Spleen (tissue), 7 donors: ENCODE results near the gene XAGE1B.
"Not testable (repeated sequence)": the region's sequence is repeated elsewhere in the genome, so short reads cannot be mapped to it uniquely, and the experiment has no call there.

Experiments used
- POLR2AphosphoS5 ChIP-seq, 3 donors: sonication (generic); formaldehyde crosslinking; IDR thresholded peaks; one replicate each; pipeline ENCODE4 v1.5.1; 2017; ENCODE audit warnings: antibody characterized with exemption in 3 of 3
- TF ChIP-seq, protein P1 (sequence below), 11 experiments: fragments of 200-600 bp in 7 of 11; fragments of 450-650 bp in 4 of 11; sonication (generic) in 4 of 11; IDR thresholded peaks in 8 of 11; conservative IDR thresholded peaks in 3 of 11; 1 replicate in 7 of 11; 2 replicates in 4 of 11; pipeline versions ENCODE4 v1.4.0 to v1.8.0; 2016 to 2021; ENCODE audit warnings: antibody characterized with exemption in 11 of 11, inconsistent platforms in 4 of 11, mild to moderate bottlenecking in 1 of 11
- donor health status: DM: no; HTN: no; CAD: no; lungs with moderate emphysema.
- donor health status: DM: no; HTN: no; CAD: no.
- donor health status: DM: no; HTN: no; CAD: no.

DNA sequence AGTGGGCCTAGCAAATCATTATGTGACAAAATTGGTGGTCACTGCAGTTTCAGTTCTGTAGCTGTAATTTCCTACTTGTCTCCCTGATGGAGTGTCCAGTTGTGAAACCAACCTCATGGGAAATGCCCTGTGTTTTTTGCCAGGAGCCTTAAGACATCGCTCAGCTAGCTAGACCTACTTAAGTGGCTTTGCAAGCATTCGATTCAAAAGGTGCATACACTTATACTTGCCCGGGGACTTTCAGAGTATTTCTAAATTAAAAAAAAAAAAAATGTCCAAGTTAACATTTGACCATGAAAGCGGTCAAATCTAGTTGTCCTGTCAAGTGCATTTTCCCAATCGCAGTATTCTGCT is 20.5 kb downstream of the XAGE1B start:
- TF ChIP-seq POLR2AphosphoS5 (IDR thresholded peaks at IDR 0.05): not testable (repeated sequence)
- TF ChIP-seq, protein P1, sequence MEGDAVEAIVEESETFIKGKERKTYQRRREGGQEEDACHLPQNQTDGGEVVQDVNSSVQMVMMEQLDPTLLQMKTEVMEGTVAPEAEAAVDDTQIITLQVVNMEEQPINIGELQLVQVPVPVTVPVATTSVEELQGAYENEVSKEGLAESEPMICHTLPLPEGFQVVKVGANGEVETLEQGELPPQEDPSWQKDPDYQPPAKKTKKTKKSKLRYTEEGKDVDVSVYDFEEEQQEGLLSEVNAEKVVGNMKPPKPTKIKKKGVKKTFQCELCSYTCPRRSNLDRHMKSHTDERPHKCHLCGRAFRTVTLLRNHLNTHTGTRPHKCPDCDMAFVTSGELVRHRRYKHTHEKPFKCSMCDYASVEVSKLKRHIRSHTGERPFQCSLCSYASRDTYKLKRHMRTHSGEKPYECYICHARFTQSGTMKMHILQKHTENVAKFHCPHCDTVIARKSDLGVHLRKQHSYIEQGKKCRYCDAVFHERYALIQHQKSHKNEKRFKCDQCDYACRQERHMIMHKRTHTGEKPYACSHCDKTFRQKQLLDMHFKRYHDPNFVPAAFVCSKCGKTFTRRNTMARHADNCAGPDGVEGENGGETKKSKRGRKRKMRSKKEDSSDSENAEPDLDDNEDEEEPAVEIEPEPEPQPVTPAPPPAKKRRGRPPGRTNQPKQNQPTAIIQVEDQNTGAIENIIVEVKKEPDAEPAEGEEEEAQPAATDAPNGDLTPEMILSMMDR (IDR thresholded peaks at IDR 0.05 in 8 of 11, conservative IDR thresholded peaks at IDR 0.05 in 3 of 11): not testable (repeated sequence)
